MG63 (cell line): Measurements from ENCODE around the gene CMPK1. TPM values are rescaled to one million over a fixed set of nuclear protein-coding genes. Genes with fewer than 3 reads are reported as not detected.
"Not testable (repeated sequence)": the region's sequence is repeated elsewhere in the genome, so short reads cannot be mapped to it uniquely, and the experiment has no call there.

Source experiments
- DNase-seq: peaks from one replicate; pipeline ENCODE4 v3.0.0-alpha.2; 2020
- H3K27me3 ChIP-seq: fragments of 250-450 bp; sonication (Bioruptor Pico); 2 replicates; pipeline ENCODE4 v1.5.1; 2020; ENCODE audit warnings: mild to moderate bottlenecking, moderate library complexity
- H3K36me3 ChIP-seq: fragments of 250-450 bp; sonication (Bioruptor Pico); 2 replicates; pipeline ENCODE4 v1.5.1; 2020; ENCODE audit warnings: mild to moderate bottlenecking, moderate library complexity
- H3K4me3 ChIP-seq: fragments of 250-450 bp; sonication (Bioruptor Pico); 2 replicates; pipeline ENCODE4 v1.5.1; 2020; ENCODE audit warnings: mild to moderate bottlenecking, moderate library complexity
- H3K9me3 ChIP-seq: fragments of 250-450 bp; sonication (Bioruptor Pico); 2 replicates; pipeline ENCODE4 v1.5.1; 2020; ENCODE audit warnings: mild to moderate bottlenecking, moderate library complexity
- total RNA-seq: library from RNA; depleted of rRNA; stranded (reverse); fragments of >200 nt; shearing (Covaris generic); gene quantifications from 2 replicates; pipeline ENCODE4 v1.2.3, GENCODE V29; 2014; ENCODE audit warnings: low replicate concordance; rRNA removed

The CMPK1 gene, protein sequence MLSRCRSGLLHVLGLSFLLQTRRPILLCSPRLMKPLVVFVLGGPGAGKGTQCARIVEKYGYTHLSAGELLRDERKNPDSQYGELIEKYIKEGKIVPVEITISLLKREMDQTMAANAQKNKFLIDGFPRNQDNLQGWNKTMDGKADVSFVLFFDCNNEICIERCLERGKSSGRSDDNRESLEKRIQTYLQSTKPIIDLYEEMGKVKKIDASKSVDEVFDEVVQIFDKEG
- 148 and 188 TPM in 2 replicates for total RNA-seq

DNA sequence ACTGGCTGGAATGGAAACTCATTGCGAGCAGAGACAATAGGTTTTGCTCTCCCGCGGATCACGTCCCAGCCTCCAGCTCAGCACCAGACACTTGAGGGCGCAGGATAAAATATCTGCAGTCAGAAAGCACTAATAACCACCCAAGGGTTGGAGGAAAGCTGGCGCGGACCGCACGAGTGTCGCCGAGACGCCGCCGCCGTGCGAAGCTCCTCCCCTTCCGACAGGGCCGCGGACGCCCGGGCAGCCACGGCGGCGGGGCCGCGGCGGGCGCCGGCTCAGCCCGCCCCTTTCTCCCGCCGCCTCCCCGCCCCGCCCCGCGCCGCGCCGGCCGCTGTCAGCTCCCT is at the start of gene CMPK1:
CMPK1 (plus strand) TSS at position 213 of the 344 bp plus-strand sequence. CDS start 156 bp downstream, outside the sequence.
- H3K9me3 ChIP-seq: no peaks in the 10 kb centered on the region
- peak; percentile 85 for DNase-seq
- H3K4me3 ChIP-seq: peak within 1 kb of the TSS; percentile 89
- H3K36me3 ChIP-seq: peaks cover 12% of the 10 kb centered on the region
- H3K27me3 ChIP-seq: no peaks in the 10 kb centered on the region

DNA sequence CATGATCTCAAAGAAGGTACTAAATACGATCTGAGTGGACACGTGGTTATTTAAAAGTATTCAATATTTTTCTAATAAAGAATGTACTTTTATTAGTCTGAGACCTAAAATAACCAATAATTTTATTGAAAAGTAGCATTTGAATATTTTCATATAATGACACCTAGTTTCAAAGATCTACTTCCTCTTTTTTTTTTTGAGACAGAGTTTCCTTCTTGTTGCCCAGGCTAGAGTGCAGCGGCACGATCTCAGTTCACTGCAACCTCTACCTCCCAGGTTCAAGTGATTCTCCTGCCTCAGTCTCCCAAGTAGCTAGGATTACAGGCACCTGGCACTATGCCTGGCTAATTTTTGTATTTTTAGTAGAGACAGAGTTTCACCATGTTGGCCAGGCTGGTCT is 45.5 kb upstream of the CMPK1 start:
- not testable (repeated sequence) for H3K9me3 ChIP-seq, H3K27me3 ChIP-seq, H3K4me3 ChIP-seq, DNase-seq
- H3K36me3 ChIP-seq: peaks cover 32% of the 10 kb centered on the region

DNA sequence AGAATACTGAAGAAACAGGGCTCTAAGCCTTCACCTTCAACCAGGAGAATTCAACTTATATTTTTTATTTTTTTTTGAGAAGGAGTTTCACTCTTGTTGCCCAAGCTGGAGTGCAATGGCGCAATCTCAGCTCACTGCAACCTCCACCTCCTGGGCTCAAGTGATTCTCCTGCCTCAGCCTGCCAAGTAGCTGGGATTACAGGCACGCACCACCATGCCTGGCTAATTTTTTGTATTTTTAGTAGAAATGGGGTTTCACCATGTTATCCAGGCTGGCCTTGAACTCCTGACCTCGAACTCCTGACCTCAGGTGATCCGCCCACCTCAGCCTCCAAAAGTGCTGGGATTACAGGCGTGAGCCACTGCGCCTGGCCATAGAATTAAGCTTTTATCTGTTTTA is 38.7 kb upstream of the CMPK1 start:
- not testable (repeated sequence) for DNase-seq, H3K27me3 ChIP-seq, H3K4me3 ChIP-seq, H3K9me3 ChIP-seq
- peaks cover 39% of the 10 kb centered on the region for H3K36me3 ChIP-seq

DNA sequence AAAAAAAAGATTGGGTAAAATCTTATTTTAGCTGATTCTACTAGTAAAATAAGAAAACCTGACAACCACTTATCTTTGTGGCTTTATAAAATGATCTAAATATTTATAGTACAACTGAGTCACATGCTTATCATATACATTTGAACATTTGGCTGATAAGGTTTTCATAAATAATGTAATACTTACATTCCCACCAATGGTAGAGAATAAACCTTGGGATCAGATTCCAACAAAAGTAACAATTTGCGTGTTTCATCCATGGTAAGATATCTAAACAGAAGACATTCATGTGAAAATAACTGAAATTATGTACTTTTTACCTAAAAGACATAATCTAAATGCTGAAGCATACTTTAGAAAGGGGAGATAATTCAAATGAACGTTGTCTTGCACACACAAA is 38.0 kb upstream of the CMPK1 start:
- no peaks in the 10 kb centered on the region for H3K27me3 ChIP-seq
- no peak for DNase-seq
- H3K36me3 ChIP-seq: peaks cover 45% of the 10 kb centered on the region
- no peak overlapping the region for H3K4me3 ChIP-seq
- no peaks in the 10 kb centered on the region for H3K9me3 ChIP-seq

DNA sequence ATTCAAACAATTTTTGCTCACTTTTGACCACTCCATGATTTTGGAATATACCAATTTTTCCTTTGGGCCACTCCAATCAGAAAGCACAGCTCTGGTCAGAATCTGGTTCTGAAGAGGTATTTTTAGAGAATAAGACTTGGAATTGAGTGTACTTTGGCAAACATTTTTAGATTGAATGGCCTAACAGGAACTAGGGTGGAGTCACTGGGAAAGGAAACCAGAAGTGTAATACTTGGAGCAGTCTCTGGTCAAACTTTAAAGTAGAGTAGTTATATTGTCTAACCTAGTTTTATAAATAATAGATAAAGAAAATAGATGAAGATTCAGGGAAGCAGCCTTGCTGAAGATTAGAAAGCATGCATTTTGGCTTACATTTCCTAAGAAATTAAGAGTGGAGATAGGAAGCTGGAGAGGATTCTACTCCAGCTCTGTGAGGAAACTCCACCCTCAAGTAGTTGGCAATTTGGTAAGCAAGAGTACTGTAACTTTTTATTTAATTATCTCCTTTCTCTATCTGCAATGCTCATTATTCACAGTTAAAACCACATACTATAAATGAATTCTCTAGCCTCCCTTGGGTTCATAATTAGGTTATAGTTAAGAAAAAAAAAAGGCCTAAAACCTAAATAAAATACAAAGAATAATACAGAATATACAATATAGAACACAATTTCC is 35.4 kb upstream of the CMPK1 start:
- Histone ChIP-seq H3K36me3 (peaks cover 52% of the 10 kb centered on the region), H3K9me3 (no peaks in the 10 kb centered on the region), H3K4me3 (no peak overlapping the region), H3K27me3 (no peaks in the 10 kb centered on the region)
- DNase-seq: no peak

DNA sequence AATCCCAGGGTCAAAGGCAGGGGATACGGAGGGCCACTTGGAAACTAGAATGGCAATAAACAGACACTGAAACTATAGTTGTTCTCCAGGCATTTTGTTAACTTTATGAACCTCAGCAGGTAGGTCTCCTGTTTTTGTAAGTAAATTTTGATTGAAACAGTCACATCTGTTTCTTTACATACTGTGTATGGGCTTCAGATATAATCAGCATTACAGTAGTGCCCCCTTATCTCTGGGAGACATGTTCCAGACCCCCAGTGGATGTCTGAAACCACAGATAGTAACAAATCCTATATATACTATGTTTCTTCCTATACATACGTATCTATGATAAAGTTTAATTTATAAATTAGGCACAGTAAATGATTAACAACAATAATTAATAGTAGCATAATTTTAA is 31.1 kb upstream of the CMPK1 start:
- Histone ChIP-seq H3K9me3 (no peaks in the 10 kb centered on the region), H3K36me3 (peaks cover 64% of the 10 kb centered on the region), H3K27me3 (no peaks in the 10 kb centered on the region), H3K4me3 (no peak overlapping the region)
- no peak for DNase-seq

DNA sequence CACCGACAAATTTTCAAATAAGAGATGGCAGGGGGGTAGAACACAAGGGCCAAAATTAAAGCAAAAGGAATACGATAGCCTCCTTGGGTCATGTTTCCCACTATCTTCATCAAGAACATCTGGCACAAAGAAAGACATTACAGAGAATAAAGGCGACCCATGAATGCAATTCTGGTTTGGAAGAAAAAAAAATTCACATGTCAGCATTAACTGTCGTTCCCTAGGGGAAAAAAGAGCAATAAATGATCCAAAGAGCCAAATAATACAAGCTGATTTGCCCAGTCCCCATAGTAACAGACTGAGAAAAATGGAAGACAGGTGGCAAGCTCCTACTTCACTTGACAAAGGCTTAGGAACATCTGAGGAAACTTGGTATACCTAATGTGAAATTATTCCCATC is 24.2 kb upstream of the CMPK1 start:
- H3K4me3 ChIP-seq: no peak overlapping the region
- DNase-seq: no peak
- peaks cover 47% of the 10 kb centered on the region for H3K36me3 ChIP-seq
- no peaks in the 10 kb centered on the region for H3K9me3 ChIP-seq
- no peaks in the 10 kb centered on the region for H3K27me3 ChIP-seq

DNA sequence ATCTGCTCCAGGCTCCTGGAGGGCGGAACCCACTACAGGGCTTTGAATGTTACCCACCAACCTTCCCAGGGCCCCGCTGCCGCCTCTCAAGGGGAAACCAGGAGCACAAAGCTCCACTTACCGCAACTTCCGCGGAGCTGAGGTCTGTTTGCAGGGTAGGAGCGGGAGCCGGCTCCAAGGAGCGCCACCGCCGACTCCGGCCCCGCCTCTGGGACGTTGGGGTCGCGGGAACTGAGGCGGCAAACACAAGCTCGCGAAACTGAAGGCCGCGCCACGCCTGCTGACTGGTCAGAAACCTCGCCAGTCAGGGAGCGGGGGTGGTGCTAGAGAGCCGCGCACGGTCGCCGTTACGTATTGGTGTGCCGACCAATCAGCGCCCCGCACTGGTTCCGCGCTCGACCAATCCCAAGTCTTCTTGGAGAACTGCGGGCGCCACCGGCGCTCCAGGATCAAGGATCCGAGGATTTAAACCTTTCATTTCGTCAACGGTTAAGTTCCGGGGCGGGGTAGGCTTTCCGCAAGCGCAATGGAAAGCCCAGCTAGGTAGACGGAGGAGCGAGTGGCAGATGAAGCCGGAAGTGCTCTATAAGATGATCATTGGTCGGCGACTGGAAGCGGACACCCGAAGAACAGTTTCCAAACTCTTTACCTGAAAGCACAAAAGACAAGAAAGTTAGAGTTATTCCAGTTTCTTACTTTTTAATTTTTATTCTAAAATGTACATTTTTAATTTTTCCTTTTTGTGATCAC is 19.5 kb upstream of the CMPK1 start, which contains the start of gene STIL:
STIL (minus strand) TSS at position 233 of the 750 bp plus-strand sequence. CDS start 3,828 bp downstream, outside the sequence.
- no peaks in the 10 kb centered on the region for H3K9me3 ChIP-seq
- H3K36me3 ChIP-seq: peaks cover 24% of the 10 kb centered on the region
- H3K27me3 ChIP-seq: no peaks in the 10 kb centered on the region
- H3K4me3 ChIP-seq: peak within 1 kb of the TSS; percentile 88
- DNase-seq: peak; percentile 99

DNA sequence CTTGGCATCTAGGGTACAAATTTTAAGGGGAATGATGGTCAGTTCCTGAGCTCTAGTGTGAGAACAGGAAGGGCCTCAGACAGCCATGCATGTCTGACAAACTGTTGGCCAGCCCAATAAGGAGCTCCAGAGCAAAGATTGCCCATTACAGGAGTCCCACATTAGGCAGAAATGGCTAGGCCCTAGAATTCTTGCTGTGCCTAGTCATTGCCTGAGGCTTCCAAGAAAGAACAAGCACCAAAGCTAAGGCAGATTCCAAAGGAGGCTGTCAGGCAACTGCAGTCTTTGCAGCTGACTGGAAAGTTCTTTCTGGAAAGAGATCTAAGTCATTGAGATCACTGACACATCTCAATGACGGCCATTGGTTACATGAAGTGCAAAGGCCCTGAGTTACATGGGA is 15.7 kb upstream of the CMPK1 start:
- DNase-seq: peak; percentile 30
- no peaks in the 10 kb centered on the region for H3K36me3 ChIP-seq
- no peaks in the 10 kb centered on the region for H3K27me3 ChIP-seq
- H3K9me3 ChIP-seq: no peaks in the 10 kb centered on the region
- H3K4me3 ChIP-seq: no peak overlapping the region

DNA sequence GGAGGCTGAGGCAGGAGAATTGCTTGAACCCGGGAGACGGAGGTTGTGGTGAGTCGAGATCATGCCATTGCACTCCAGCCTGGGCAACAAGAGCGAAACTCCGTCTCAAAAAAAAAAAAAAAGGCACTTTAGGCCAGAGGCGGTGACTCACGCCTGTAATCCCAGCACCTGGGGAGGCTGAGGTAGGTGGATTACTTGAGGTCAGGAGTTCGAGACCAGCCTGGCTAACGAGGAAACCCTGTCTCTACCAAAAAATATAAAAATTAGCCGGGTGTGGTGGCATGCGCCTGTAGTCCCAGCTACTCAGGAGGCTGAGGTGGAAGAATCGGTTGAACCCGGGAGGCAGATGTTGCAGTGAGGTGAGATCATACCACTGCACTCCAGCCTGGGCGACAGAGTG is 13.6 kb upstream of the CMPK1 start:
- not testable (repeated sequence) for H3K36me3 ChIP-seq, H3K4me3 ChIP-seq, DNase-seq, H3K9me3 ChIP-seq, H3K27me3 ChIP-seq

DNA sequence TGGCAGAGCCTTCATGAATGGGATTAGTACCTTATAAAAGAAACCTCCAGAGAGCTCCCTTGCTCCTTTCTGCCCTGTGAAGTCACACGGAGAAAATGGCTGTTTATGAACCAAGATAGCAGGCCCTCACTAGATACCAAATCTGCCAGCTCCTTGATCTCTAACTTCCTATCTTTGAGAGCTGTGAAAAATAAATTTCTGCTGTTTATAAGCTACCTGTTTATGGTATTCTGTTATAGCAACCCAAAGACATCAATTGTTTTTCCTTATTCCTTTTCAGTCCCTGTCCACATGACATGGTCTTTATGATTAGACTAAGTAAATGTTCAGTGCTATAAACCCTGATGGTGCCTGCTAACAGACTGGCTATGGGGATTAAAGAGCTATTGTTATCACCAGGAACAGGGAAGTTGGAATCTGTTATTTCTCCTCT is 10.0 kb upstream of the CMPK1 start:
- DNase-seq: no peak
- H3K27me3 ChIP-seq: no peaks in the 10 kb centered on the region
- H3K9me3 ChIP-seq: no peaks in the 10 kb centered on the region
- no peak overlapping the region for H3K4me3 ChIP-seq
- H3K36me3 ChIP-seq: no peaks in the 10 kb centered on the region

DNA sequence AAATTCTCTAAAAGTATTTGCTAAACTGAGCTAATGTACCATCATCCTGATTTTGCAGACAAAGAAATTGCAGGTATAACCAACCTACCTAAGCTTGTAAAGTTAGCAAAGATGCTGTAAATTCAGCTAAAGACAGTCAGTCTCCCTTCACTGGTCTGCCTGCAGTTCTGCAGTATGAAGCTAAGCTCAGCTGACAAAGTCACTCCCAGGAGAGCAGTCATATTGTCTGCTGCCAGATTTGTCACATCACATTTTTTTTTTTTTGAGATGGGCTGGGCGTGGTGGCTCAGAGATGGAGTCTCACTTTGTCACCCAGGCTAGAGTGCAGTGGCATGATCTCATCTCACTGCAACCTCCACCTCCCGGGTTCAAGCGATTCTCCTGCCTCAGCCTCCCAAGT is 8.9 kb upstream of the CMPK1 start:
- Histone ChIP-seq H3K27me3 (no peaks in the 10 kb centered on the region), H3K36me3 (no peaks in the 10 kb centered on the region), H3K9me3 (no peaks in the 10 kb centered on the region), H3K4me3 (no peak overlapping the region)
- no peak for DNase-seq

DNA sequence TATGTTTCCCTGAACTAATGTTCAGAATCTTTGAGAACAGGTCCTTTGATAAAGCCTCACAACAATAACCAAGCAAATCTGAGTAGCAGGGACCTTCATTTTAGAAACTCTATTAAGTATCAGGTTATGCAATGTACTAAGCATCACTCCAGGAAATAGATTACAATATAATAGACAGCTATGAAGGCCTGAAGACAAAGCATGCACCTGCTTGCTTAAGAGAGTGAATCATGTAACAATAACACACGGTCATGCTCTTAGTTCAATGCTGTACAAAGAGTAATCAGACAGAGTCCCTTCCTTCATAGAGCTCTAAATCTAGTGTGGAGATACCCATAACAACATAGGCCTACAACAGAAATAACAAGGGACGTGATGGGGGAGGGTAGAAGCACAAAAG is 8.1 kb upstream of the CMPK1 start:
- H3K27me3 ChIP-seq: no peaks in the 10 kb centered on the region
- H3K9me3 ChIP-seq: no peaks in the 10 kb centered on the region
- no peak for DNase-seq
- no peaks in the 10 kb centered on the region for H3K36me3 ChIP-seq
- no peak overlapping the region for H3K4me3 ChIP-seq

DNA sequence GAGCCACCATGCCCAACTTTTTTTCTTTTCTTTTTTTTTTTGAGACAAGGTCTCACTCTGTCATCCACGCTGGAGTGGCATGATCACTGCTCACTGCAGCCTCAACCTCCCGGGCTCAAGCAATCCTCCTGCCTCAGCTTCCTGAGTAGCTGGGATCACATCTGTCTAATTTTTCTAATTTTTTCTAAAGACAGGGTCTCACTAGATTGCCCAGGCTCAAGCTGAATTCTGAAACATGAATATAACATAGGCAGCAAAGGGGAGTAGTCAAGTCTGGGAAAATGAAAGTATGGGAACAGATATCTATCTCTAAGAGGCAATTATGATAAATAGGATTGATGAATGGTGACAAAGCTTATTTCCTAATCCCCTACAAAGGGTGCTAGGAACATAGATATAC is 7.3 kb upstream of the CMPK1 start:
- Histone ChIP-seq H3K27me3 (no peaks in the 10 kb centered on the region), H3K4me3 (no peak overlapping the region), H3K36me3 (no peaks in the 10 kb centered on the region), H3K9me3 (no peaks in the 10 kb centered on the region)
- no peak for DNase-seq

DNA sequence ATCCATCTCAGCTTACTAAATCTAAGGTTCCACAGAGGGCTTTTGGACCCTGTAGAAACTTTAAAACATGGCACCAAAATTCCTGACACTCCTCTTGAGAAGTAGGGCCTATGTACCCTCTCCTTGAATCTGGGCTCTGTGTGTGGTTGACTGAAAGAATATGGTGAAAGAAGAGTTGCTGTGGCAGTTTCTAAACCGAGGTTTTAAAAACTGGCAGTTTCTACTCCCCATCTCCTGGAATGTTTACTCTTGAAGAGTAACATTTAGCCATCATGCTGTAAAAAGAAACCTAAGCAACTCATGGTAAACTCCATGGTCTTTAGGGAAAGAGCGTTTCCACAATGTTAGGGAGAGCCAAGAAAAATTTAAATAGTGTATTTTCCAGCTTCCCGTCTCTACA is 4.6 kb upstream of the CMPK1 start:
- no peak for DNase-seq
- no peaks in the 10 kb centered on the region for H3K9me3 ChIP-seq
- no peaks in the 10 kb centered on the region for H3K27me3 ChIP-seq

DNA sequence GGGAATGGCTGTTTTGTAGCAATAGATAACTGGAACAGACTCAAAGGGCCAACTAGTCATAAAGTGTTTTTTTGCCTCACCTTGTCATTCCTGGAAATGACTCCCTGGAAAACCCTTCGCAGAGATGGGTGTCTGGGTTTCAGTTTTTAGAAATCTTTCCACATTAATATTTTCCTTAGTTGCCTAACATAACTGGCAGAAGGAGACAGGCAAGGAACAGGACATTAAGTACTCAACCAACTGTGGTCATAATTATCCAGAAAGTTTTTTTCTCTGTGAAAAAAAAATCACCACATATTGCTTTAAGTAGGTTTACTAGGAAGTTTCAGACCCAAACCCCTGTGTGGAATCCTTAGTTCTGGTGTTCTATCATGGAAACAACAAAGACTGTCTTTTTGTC is 3.4 kb upstream of the CMPK1 start:
- Histone ChIP-seq H3K36me3 (peaks cover 4% of the 10 kb centered on the region; the same call in 1 of the 2 replicates), H3K4me3 (no peak overlapping the region), H3K9me3 (no peaks in the 10 kb centered on the region), H3K27me3 (no peaks in the 10 kb centered on the region)
- DNase-seq: no peak

More for the DNA sequence above, 4.6 kb upstream of the CMPK1 start:
- Histone ChIP-seq H3K36me3 (no peaks in the 10 kb centered on the region), H3K4me3 (no peak overlapping the region)

DNA sequence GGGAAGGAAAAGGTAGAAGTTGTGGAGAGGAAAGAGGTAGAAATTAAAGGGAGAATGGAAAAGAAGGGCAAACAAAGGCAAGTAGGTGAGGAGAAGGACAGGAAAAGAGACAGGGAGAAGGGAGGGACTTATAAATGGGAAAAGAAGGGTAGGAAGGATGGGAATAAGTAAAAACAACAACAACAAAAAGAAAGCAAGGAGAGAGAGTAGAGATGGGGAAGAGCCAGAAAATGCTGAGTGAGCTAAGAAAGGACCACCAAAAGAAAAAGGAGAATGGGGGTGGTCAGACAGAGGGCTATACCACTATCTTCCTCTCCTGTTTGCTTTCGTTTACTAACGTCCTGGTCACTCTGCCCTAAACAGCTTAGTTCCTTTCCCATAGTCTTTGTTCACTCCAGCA is 1.7 kb upstream of the CMPK1 start:
- Histone ChIP-seq H3K27me3 (no peaks in the 10 kb centered on the region), H3K9me3 (no peaks in the 10 kb centered on the region), H3K4me3 (no peak overlapping the region), H3K36me3 (peaks cover 11% of the 10 kb centered on the region)
- no peak for DNase-seq
